ENCODE data around the gene SNED1. TPM values are rescaled to one million over a fixed set of nuclear protein-coding genes. Genes with fewer than 3 reads are reported as not detected.

Gene SNED1
- total and polyA plus RNA-seq, 9 of the 15 experiments (the other 6 are each of a cell fraction or from before 2014, with no cell fraction given): 0.03 to 0.07 (median 0.05) TPM; not detected in 5

- no peak for FAIRE-seq
- in situ Hi-C loops (cut with MboI): no loop called here
Observed at GRCh38 chr2:240965296-240965904, 33.0 kb upstream of the SNED1 start.

More at GRCh38 chr2:240965296-240965904, 33.0 kb upstream of the SNED1 start:
- Histone ChIP-seq H3K27ac (ENCODE audit: extremely low read depth, low read depth, low read length) (no peak overlapping the region), H2AFZ (ENCODE audit: low read depth, low read length) (no peak overlapping the region), H3K27me3 (ENCODE audit: control insufficient read depth in 2 of 2, insufficient read depth in 2 of 2, low read length in 2 of 2) (peaks cover 0 to 22% of the 10 kb centered on the region in 2 experiments; a peak in 2 of 5 replicates), H3K79me2 (ENCODE audit: control insufficient read depth, insufficient read depth, low read length) (no peaks in the 10 kb centered on the region), H3K36me3 (ENCODE audit: control insufficient read depth, insufficient read depth, low read length) (no peaks in the 10 kb centered on the region), H3K4me1 (replicated peaks in 1 of 2; ENCODE audit: control insufficient read depth in 2 of 2, insufficient read depth in 2 of 2, low read length in 2 of 2) (peaks cover 0 to 11% of the 10 kb centered on the region in 2 experiments; a peak in 1 of 5 replicates), H3K9me3 (replicated peaks; ENCODE audit: control insufficient read depth, insufficient read depth, low read depth, low read length) (no peaks in the 10 kb centered on the region), H4K20me1 (replicated peaks; ENCODE audit: control insufficient read depth, insufficient read depth, low read length) (no peaks in the 10 kb centered on the region), H3K4me2 (ENCODE audit: insufficient read depth, low read length) (no peak overlapping the region), H3K4me3 (no peak overlapping the region), H3K9me1 (ENCODE audit: control insufficient read depth, insufficient read depth, low read length) (no peaks in the 10 kb centered on the region), H3K9ac (ENCODE audit: insufficient read depth in 1 of 2, low read depth in 2 of 2, low read length in 2 of 2) (no peak overlapping the region)
- no TSS peak for BruUV-seq (replicated peaks)
- intact Hi-C loops (cut with micrococcal nuclease): no loop called here
- 20% methylated on average over 10 of the region's 22 CpGs for WGBS (ENCODE audit: insufficient coverage, low coverage, missing lambda C conversion rate)
- ChIA-PET POLR2A (no interaction called here), CTCF (ENCODE audit: low intra/inter-chr PET ratio) (no interaction called here)
- DNase-seq (ENCODE audit: extremely low read depth in 1 of 4, low spot score in 3 of 4) (no peak), ATAC-seq (no peak)
- TF ChIP-seq TCF3 (CRISPR knock-in tag; IDR thresholded peaks at IDR 0.05) (no peak), MCM5 (IDR thresholded peaks at IDR 0.05; ENCODE audit: low read depth) (no peak), MAFK (IDR thresholded peaks at IDR 0.05; ENCODE audit: low read length) (no peak), MLLT1 (IDR thresholded peaks at IDR 0.05) (no peak), ZNF707 (CRISPR knock-in tag; conservative IDR thresholded peaks at IDR 0.05) (no peak), BHLHE40 (IDR thresholded peaks at IDR 0.05; ENCODE audit: low read length) (no peak), E2F1 (CRISPR knock-in tag; IDR thresholded peaks at IDR 0.05) (no peak), NCOA6 (IDR thresholded peaks at IDR 0.05) (no peak), ZNF239 (CRISPR knock-in tag; IDR thresholded peaks at IDR 0.05) (no peak), SIX5 (IDR thresholded peaks at IDR 0.05; ENCODE audit: borderline replicate concordance in 1 of 2, insufficient read depth in 1 of 2, low read depth in 1 of 2, low read length in 2 of 2) (no peak), THRA (IDR thresholded peaks at IDR 0.05) (no peak)
